HepG2 (cell line): ENCODE measurements around the gene ZNF526. TPM values are rescaled to one million over a fixed set of nuclear protein-coding genes. Genes with fewer than 3 reads are reported as not detected.

Experiments
- ATF6 ChIP-seq: sonication (generic); formaldehyde crosslinking; conservative IDR thresholded peaks from 2 replicates; pipeline ENCODE4 v1.4.0; 2020; ENCODE audit warnings: missing genetic modification reagents
- ATRX ChIP-seq: sonication (generic); formaldehyde crosslinking; IDR thresholded peaks from 2 replicates; pipeline ENCODE4 v1.4.0; 2020; ENCODE audit warnings: missing genetic modification reagents, borderline replicate concordance
- CC2D1A ChIP-seq: sonication (generic); formaldehyde crosslinking; IDR thresholded peaks from 2 replicates; pipeline ENCODE4 v1.8.1; 2023; ENCODE audit warnings: mild to moderate bottlenecking, missing genetic modification reagents
- FOXA3 ChIP-seq: IDR thresholded peaks from 2 replicates; pipeline ENCODE4 v1.6.1; 2016; ENCODE audit warnings: missing genetic modification reagents, missing compliant biosample characterization
- GATAD1 ChIP-seq: IDR thresholded peaks from 2 replicates; pipeline ENCODE4 v1.6.1; 2016; ENCODE audit warnings: missing genetic modification reagents, missing compliant biosample characterization
- HOXA3 ChIP-seq: sonication (generic); formaldehyde crosslinking; IDR thresholded peaks from 2 replicates; pipeline ENCODE4 v1.5.0; 2020; ENCODE audit warnings: missing genetic modification reagents
- KLF6 ChIP-seq: IDR thresholded peaks from 2 replicates; pipeline ENCODE4 v1.8.0; 2016; ENCODE audit warnings: missing biosample characterization, missing genetic modification reagents
- MZF1 ChIP-seq: sonication (generic); formaldehyde crosslinking; IDR thresholded peaks from 2 replicates; pipeline ENCODE4 v1.8.1; 2023; ENCODE audit warnings: mild to moderate bottlenecking, missing genetic modification reagents, borderline replicate concordance
- NAIF1 ChIP-seq: sonication (generic); formaldehyde crosslinking; IDR thresholded peaks from 2 replicates; pipeline ENCODE4 v1.5.0; 2020; ENCODE audit warnings: mild to moderate bottlenecking, missing genetic modification reagents, borderline replicate concordance
- RBM22 ChIP-seq: fragments of 200-400 bp; formaldehyde crosslinking; optimal IDR thresholded peaks from 2 replicates; pipeline ENCODE3; 2017; ENCODE audit warnings: mild to moderate bottlenecking, low read length, moderate library complexity
- RBM39 ChIP-seq: fragments of 200-400 bp; formaldehyde crosslinking; IDR thresholded peaks from one replicate; pipeline ENCODE4 v1.6.1; 2018; ENCODE audit warnings: antibody characterized with exemption, mild to moderate bottlenecking, low read depth, low read length; ENCODE audit not compliant: poor library complexity, severe bottlenecking
- SIX1 ChIP-seq: sonication (generic); formaldehyde crosslinking; IDR thresholded peaks from 2 replicates; pipeline ENCODE4 v1.4.0; 2020; ENCODE audit warnings: missing genetic modification reagents, borderline replicate concordance
- THAP7 ChIP-seq: sonication (generic); formaldehyde crosslinking; IDR thresholded peaks from 2 replicates; pipeline ENCODE4 v1.8.1; 2023; ENCODE audit warnings: mild to moderate bottlenecking, missing genetic modification reagents
- ZBTB21 ChIP-seq: sonication (generic); formaldehyde crosslinking; IDR thresholded peaks from 2 replicates; pipeline ENCODE4 v1.4.0; 2020; ENCODE audit warnings: missing genetic modification reagents
- ZBTB8A ChIP-seq: sonication (generic); formaldehyde crosslinking; IDR thresholded peaks from 2 replicates; pipeline ENCODE4 v1.4.0; 2020; ENCODE audit warnings: mild to moderate bottlenecking, low read depth, missing genetic modification reagents, borderline replicate concordance
- ZKSCAN5 ChIP-seq: sonication (generic); formaldehyde crosslinking; IDR thresholded peaks from 2 replicates; pipeline ENCODE4 v1.5.1; 2020; ENCODE audit warnings: mild to moderate bottlenecking, missing genetic modification reagents
- ZMYM4 ChIP-seq: sonication (generic); formaldehyde crosslinking; IDR thresholded peaks from 2 replicates; pipeline ENCODE4 v1.8.1; 2023; ENCODE audit warnings: mild to moderate bottlenecking, missing genetic modification reagents
- ZNF101 ChIP-seq: sonication (generic); formaldehyde crosslinking; IDR thresholded peaks from 2 replicates; pipeline ENCODE4 v1.4.0; 2020; ENCODE audit warnings: mild to moderate bottlenecking, low read depth, missing genetic modification reagents, borderline replicate concordance
- ZNF326 ChIP-seq: sonication (generic); formaldehyde crosslinking; IDR thresholded peaks from 2 replicates; pipeline ENCODE4 v1.4.0; 2020; ENCODE audit warnings: missing genetic modification reagents, borderline replicate concordance
- ZNF780A ChIP-seq: sonication (generic); formaldehyde crosslinking; IDR thresholded peaks from 2 replicates; pipeline ENCODE4 v1.8.0; 2022; ENCODE audit warnings: mild to moderate bottlenecking, missing genetic modification reagents, moderate library complexity
- ZNF816 ChIP-seq: sonication (generic); formaldehyde crosslinking; IDR thresholded peaks from 2 replicates; pipeline ENCODE4 v1.8.0; 2022; ENCODE audit warnings: missing genetic modification reagents, mild to moderate bottlenecking, borderline replicate concordance
- polyA plus RNA-seq, 8 experiments: library from polyadenylated mRNA; depleted of rRNA in 3 of 8; stranded (reverse) in 7 of 8; unstranded in 1 of 8; fragments of >200 nt; fragmentation: Illumina TruSeq in 4 of 8; extraction: Trizol in 4 of 8; gene quantifications; 2 replicates each; pipeline versions ENCODE4 v1.2.1 to v1.2.3, GENCODE V29; 2011 to 2016; ENCODE audit warnings: low read depth in 4 of 8, missing spikeins in 1 of 8, mixed read lengths in 1 of 8; ENCODE audit not compliant: insufficient read depth in 1 of 8
- total RNA-seq, 5 experiments: library from RNA; depleted of rRNA; stranded (reverse); fragments of >200 nt; fragmentation: Illumina TruSeq; extraction: Trizol; gene quantifications; 2 replicates each; pipeline ENCODE4 v1.2.3, GENCODE V29; 2016; ENCODE audit warnings: low read depth in 1 of 5

Gene ZNF526
- total and polyA plus RNA-seq, 2 of the 13 experiments (the other 11 are each of a cell fraction or from before 2014, with no cell fraction given) = 3.3 to 8.4 TPM

- TF ChIP-seq GATAD1 (CRISPR knock-in tag) (peak; percentile 68; the same call in 1 of the 2 replicates), SIX1 (CRISPR knock-in tag) (no peak), ZKSCAN5 (no peak), ZBTB8A (no peak), CC2D1A (CRISPR knock-in tag) (no peak), RBM22 (no peak), HOXA3 (CRISPR knock-in tag) (peak; percentile 36; the same call in 1 of the 2 replicates), ZMYM4 (CRISPR knock-in tag) (peak; percentile 43), ZNF101 (CRISPR knock-in tag) (no peak), MZF1 (CRISPR knock-in tag) (no peak), ZNF816 (CRISPR knock-in tag) (0 out of 2 replicates have a peak, but pooled peaks have one; percentile 43), KLF6 (CRISPR knock-in tag) (0 out of 2 replicates have a peak, but pooled peaks have one; percentile 30), ZNF326 (no peak), THAP7 (CRISPR knock-in tag) (no peak), ZNF780A (no peak), NAIF1 (CRISPR knock-in tag) (no peak), ZBTB21 (CRISPR knock-in tag) (no peak), ATF6 (CRISPR knock-in tag) (no peak), RBM39 (peak; percentile 32), FOXA3 (CRISPR knock-in tag) (no peak), ATRX (CRISPR knock-in tag) (no peak)
Observed at GRCh38 chr19:42217520-42218437, 2.3 kb upstream of the ZNF526 start, which contains the start of gene DEDD2 (continued).
